OCI-LY3 (cell line): ENCODE measurements around the gene SULF2.

Source experiments
- H2AFZ ChIP-seq: fragments of 200-600, 300-600 bp; shearing (Covaris generic); 2 replicates; pipeline ENCODE4 v1.6.0; 2014; ENCODE audit warnings: antibody characterized with exemption, low read depth, low read length
- H3K27ac ChIP-seq: fragments of 200-600, 300-600 bp; sonication (generic); 2 replicates; pipeline ENCODE4 v1.5.1; 2014; ENCODE audit warnings: mild to moderate bottlenecking, low read length, moderate library complexity, mixed read lengths
- H3K27me3 ChIP-seq: fragments of 200-600, 300-600 bp; sonication (generic); 2 replicates; pipeline ENCODE4 v1.6.1; 2014; ENCODE audit warnings: low read depth, low read length, mixed read lengths
- H3K36me3 ChIP-seq: fragments of 200-600, 300-600 bp; sonication (generic); replicated peaks from 2 replicates; pipeline ENCODE3; 2014; ENCODE audit warnings: low read depth, low read length, mixed read lengths
- H3K4me1 ChIP-seq: fragments of 300-600, 200-600 bp; sonication (generic); 2 replicates; pipeline ENCODE4 v1.6.1; 2014; ENCODE audit warnings: low read length, mixed read lengths
- H3K4me2 ChIP-seq: fragments of 200-600, 300-600 bp; sonication (generic); 2 replicates; pipeline ENCODE4 v1.6.1; 2014; ENCODE audit warnings: low read length, mixed read lengths
- H3K4me3 ChIP-seq: fragments of 300-600, 200-600 bp; sonication (generic); 2 replicates; pipeline ENCODE4 v1.5.1; 2014; ENCODE audit warnings: antibody characterized with exemption, mild to moderate bottlenecking, low read length, moderate library complexity
- H3K79me2 ChIP-seq: fragments of 300-600, 200-600 bp; shearing (Covaris generic); 2 replicates; pipeline ENCODE4 v1.6.1; 2014; ENCODE audit warnings: mild to moderate bottlenecking, low read length, mixed read lengths
- H3K9ac ChIP-seq: fragments of 300-600, 200-600 bp; shearing (Covaris generic); 2 replicates; pipeline ENCODE4 v1.6.0; 2014; ENCODE audit warnings: mild to moderate bottlenecking, low read length, moderate library complexity
- H3K9me3 ChIP-seq: fragments of 200-600, 300-600 bp; shearing (Covaris generic); 2 replicates; pipeline ENCODE4 v1.6.1; 2014; ENCODE audit warnings: low read length, mixed read lengths; ENCODE audit not compliant: insufficient read depth
- H4K20me1 ChIP-seq: fragments of 200-600, 300-600 bp; sonication (generic); 2 replicates; pipeline ENCODE4 v1.6.1; 2016; ENCODE audit warnings: low read length, mixed read lengths; ENCODE audit not compliant: insufficient read depth
- EZH2phosphoT487 ChIP-seq: fragments of 200-600 bp; shearing (Covaris generic); IDR thresholded peaks from 2 replicates; pipeline ENCODE4 v1.6.1; 2018; ENCODE audit warnings: antibody characterized with exemption, mixed run types, low read depth
- TF ChIP-seq, protein P1 (sequence below): fragments of 200-600, 300-600 bp; sonication (generic); IDR thresholded peaks from 2 replicates; pipeline ENCODE4 v1.5.1; 2014; ENCODE audit warnings: antibody characterized with exemption, low read length, low read depth

SULF2 gene

DNA sequence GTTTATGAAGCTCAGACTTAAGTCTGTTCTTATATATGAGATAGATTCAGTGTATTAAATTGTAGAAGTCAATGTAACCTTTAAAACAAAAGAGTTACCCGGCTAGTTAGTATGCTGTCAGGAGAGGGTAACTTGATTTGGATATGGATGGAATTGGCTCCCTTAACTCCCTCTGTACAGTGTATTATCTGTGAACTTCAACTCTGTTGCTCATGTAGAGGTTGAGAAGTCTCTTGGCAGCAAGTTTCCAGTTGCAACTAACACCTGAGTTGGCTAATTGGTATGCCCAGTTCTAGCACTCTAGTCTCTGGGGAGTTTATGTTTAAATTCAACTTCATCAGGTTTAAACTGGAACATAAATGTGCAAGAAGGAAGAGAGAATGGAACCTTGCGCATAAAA lies 172.6 kb downstream of the SULF2 start:
- Histone ChIP-seq H3K9ac (no peak overlapping the region), H4K20me1 (peaks cover 88% of the 10 kb centered on the region), H2AFZ (no peak overlapping the region), H3K4me2 (no peak overlapping the region), H3K27me3 (no peaks in the 10 kb centered on the region), H3K4me1 (0 out of 2 replicates have a peak, but pooled peaks cover 4% of the 10 kb centered on the region), H3K79me2 (peaks cover 95% of the 10 kb centered on the region), H3K27ac (no peak overlapping the region), H3K4me3 (no peak overlapping the region), H3K9me3 (no peaks in the 10 kb centered on the region), H3K36me3 (peaks cover 22% of the 10 kb centered on the region)
- no peak for TF ChIP-seq EZH2phosphoT487
- TF ChIP-seq, protein P1, sequence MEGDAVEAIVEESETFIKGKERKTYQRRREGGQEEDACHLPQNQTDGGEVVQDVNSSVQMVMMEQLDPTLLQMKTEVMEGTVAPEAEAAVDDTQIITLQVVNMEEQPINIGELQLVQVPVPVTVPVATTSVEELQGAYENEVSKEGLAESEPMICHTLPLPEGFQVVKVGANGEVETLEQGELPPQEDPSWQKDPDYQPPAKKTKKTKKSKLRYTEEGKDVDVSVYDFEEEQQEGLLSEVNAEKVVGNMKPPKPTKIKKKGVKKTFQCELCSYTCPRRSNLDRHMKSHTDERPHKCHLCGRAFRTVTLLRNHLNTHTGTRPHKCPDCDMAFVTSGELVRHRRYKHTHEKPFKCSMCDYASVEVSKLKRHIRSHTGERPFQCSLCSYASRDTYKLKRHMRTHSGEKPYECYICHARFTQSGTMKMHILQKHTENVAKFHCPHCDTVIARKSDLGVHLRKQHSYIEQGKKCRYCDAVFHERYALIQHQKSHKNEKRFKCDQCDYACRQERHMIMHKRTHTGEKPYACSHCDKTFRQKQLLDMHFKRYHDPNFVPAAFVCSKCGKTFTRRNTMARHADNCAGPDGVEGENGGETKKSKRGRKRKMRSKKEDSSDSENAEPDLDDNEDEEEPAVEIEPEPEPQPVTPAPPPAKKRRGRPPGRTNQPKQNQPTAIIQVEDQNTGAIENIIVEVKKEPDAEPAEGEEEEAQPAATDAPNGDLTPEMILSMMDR: no peak

DNA sequence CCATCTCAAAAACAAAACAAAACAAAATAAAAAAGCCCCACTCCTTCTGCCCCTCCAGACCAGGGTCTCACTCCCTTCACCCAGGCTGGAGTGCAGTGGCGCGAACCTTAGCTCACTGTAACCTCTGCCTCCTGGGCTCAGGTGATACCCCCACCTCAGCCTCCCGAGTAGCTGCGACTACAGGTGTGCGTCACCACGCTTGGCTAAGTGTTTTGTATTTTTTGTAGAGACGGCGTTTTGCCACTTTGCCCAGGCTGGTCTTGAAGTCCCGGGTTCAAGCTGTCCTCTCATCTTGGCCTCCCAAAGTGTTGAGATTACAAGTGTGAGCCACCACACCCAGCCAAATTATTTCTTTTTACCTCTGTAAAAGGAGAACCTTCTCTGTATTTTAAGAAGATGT lies 173.5 kb downstream of the SULF2 start:
- H3K79me2 ChIP-seq: peaks cover 93% of the 10 kb centered on the region
- peaks cover 25% of the 10 kb centered on the region for H3K36me3 ChIP-seq
- no peak overlapping the region for H3K9ac ChIP-seq
- H4K20me1 ChIP-seq: peaks cover 87% of the 10 kb centered on the region
- H3K4me1 ChIP-seq: 0 out of 2 replicates have a peak, but pooled peaks cover 4% of the 10 kb centered on the region
- H3K4me2 ChIP-seq: no peak overlapping the region
- H3K9me3 ChIP-seq: no peaks in the 10 kb centered on the region
- no peak overlapping the region for H3K27ac ChIP-seq
- H3K4me3 ChIP-seq: no peak overlapping the region
- H3K27me3 ChIP-seq: no peaks in the 10 kb centered on the region
- no peak overlapping the region for H2AFZ ChIP-seq
- no peak for TF ChIP-seq EZH2phosphoT487
- TF ChIP-seq, protein P1: no peak

DNA sequence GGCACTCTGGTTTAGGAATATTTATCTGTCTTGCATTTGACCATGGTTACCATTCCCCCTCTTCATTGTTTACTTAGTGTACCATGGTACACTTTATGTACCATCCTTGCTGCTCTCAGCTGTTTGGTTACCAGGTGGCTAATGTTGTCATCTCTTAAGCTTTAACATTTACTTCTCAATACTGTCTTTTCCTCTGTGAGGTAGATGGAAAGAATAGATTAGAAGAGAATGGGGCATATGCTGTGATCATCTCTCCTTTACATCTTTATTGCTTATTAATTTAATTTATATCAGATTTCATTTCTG lies 174.4 kb downstream of the SULF2 start:
- Histone ChIP-seq H4K20me1 (peaks cover 90% of the 10 kb centered on the region), H3K27me3 (no peaks in the 10 kb centered on the region), H3K79me2 (peaks cover 95% of the 10 kb centered on the region), H3K4me3 (no peak overlapping the region), H3K4me2 (no peak overlapping the region), H3K36me3 (peaks cover 34% of the 10 kb centered on the region), H2AFZ (no peak overlapping the region), H3K9me3 (no peaks in the 10 kb centered on the region), H3K9ac (no peak overlapping the region), H3K27ac (no peak overlapping the region), H3K4me1 (0 out of 2 replicates have a peak, but pooled peaks cover 4% of the 10 kb centered on the region)
- TF ChIP-seq, protein P1: no peak
- no peak for TF ChIP-seq EZH2phosphoT487

DNA sequence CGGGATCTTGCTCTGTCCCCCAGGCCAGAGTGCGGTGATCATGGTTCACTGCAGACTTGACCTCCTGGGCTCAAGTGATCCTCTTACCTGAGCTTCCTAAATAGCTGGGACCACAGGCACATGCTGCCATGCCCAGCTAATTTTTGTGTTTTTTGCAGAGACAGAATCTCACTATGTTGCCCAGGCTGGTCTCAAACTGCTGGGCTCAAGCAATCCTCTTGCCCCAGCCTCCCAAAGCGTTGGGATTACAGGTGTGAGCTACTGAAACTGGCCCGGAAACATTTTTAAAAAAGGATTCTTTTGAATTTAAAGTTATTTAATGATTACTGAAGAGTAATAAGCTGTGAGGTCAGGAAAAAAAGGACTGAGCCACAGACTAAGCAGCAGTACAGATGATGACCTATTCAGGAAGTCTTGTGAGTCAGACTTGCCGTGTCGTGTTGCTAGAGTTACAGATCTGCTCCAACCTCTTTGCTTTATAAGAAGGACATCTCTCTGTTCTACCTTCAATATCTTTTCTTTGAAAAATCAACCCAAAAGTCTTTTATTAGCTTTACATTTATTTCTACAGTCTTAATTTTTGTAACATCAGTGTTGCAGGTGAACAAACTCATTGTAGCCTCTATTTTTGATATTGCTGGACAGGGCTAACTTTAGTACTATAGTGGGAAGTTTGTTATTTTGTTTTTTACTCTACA lies 174.9 kb downstream of the SULF2 start:
- Histone ChIP-seq H3K4me3 (no peak overlapping the region), H3K27ac (no peak overlapping the region), H3K4me2 (no peak overlapping the region), H3K27me3 (no peaks in the 10 kb centered on the region), H3K4me1 (0 out of 2 replicates have a peak, but pooled peaks cover 4% of the 10 kb centered on the region), H3K9ac (no peak overlapping the region), H4K20me1 (peaks cover 91% of the 10 kb centered on the region), H3K36me3 (peaks cover 35% of the 10 kb centered on the region), H3K9me3 (no peaks in the 10 kb centered on the region), H3K79me2 (peaks cover 96% of the 10 kb centered on the region), H2AFZ (no peak overlapping the region)
- TF ChIP-seq, protein P1: no peak
